Epithelial cell of esophagus (primary cell): ENCODE measurements around the gene ADAM12.

Experiments
- DNase-seq: peaks from one replicate; pipeline ENCODE4 v3.0.0; 2010; ENCODE audit warnings: low read depth
- H3K4me3 ChIP-seq: 2 replicates; pipeline ENCODE4 v1.5.1; 2011; ENCODE audit warnings: mild to moderate bottlenecking, low read length, control low read depth
- TF ChIP-seq, protein P1 (sequence below): IDR thresholded peaks from 2 replicates; pipeline ENCODE4 v1.5.1; 2011; ENCODE audit warnings: low read depth, mild to moderate bottlenecking, low read length, control low read depth, inconsistent platforms; ENCODE audit not compliant: insufficient read depth; ENCODE audit errors: missing control alignments

The ADAM12 gene

GRCh38 chr10:126104767-126105166, 283.5 kb downstream of the ADAM12 start:
- H3K4me3 ChIP-seq: no peak overlapping the region
- DNase-seq: no peak
- TF ChIP-seq, protein P1, sequence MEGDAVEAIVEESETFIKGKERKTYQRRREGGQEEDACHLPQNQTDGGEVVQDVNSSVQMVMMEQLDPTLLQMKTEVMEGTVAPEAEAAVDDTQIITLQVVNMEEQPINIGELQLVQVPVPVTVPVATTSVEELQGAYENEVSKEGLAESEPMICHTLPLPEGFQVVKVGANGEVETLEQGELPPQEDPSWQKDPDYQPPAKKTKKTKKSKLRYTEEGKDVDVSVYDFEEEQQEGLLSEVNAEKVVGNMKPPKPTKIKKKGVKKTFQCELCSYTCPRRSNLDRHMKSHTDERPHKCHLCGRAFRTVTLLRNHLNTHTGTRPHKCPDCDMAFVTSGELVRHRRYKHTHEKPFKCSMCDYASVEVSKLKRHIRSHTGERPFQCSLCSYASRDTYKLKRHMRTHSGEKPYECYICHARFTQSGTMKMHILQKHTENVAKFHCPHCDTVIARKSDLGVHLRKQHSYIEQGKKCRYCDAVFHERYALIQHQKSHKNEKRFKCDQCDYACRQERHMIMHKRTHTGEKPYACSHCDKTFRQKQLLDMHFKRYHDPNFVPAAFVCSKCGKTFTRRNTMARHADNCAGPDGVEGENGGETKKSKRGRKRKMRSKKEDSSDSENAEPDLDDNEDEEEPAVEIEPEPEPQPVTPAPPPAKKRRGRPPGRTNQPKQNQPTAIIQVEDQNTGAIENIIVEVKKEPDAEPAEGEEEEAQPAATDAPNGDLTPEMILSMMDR: no peak

DNA sequence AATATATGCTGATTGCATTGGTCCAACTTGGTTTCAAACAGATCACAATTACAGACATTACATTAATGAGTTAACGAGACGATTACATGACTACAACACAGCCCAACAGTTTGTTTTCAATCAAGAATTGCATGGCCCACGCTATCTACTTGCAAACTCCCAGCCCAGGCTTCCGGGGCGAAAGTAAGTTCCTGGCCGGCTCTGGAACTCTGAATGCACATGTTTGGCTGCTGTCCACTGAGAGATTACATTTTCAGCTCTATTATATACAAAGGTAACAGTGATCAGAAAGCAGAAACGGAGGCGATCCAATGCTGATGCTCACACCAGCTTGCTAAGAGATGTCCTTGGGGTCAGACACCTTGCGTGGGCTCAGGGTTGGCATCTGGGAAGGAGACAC, 285.6 kb downstream of the ADAM12 start:
- DNase-seq: no peak
- no peak overlapping the region for H3K4me3 ChIP-seq
- TF ChIP-seq, protein P1: no peak

DNA sequence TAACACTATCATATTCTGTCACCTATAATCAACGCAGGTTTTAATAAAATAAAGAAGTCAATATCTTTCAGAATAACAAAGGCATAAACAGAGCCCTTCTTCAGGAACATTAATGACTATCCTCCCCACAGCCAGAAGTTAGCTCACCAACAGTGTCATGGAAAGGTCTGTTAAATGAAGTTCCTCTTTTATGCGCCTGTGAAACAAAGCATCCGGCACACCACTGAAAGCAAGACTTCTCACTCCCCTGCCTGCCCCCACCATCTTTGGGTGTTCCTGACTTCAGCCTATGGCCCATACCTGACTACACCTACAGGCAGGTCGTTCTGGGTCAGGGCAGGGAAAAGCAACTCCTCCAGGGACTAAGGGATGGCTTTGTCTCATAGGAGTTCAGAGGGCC, 286.5 kb downstream of the ADAM12 start:
- DNase-seq: no peak
- TF ChIP-seq, protein P1: no peak
- no peak overlapping the region for H3K4me3 ChIP-seq

DNA sequence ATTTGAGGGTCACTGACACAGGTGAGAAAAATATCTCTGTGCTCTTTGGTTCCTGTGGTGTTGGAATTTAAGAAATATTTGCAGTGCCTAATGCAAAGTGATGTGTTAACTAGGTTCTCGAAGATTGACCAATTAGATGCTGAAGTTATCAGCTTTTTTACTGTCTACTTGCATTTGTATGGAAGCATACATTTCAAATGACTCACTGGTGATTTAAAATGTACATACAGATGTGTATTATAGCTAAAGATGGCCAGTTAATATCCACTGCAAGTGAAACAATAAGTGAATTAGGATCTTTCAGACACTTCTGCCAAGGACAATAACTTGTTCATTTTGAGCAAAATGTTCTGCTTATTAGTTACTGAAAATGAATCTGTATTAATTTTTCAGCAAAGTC, 287.0 kb downstream of the ADAM12 start:
- no peak for DNase-seq
- TF ChIP-seq, protein P1: no peak
- no peak overlapping the region for H3K4me3 ChIP-seq

DNA sequence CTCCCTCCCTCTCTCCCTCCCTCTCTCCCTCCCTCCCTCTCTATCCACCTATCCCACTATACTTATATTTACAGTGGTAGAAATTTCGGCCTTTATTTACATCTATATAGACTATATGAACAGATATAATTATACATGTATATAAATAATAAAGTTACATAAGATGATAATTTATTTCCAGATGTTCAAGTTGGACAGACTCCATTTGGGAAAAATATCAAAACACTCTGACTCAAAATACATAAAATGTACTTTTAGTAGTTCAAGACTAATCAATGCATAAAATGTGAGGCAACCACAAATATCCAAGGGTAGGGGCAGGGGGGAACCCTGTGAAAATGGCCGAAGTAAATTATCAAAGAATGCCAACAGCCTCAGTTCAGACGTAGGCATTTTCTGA, 288.9 kb downstream of the ADAM12 start:
- DNase-seq: no peak

DNA sequence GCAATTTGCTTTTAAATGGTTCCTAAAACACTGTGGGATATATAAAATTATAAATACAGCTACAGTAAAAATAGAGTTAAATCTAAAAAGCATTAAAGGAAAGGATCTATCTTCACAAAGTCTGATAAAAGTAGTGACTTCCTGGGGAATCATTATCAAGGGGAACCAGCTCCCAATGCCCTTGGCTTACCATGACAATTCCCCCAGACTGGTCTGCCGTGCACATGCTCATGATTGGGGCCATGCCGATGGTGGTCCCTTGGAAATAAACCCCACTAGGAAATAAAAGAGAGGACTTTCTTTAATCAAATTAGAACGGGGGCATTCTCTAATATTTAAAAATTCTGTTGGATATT, 290.1 kb downstream of the ADAM12 start:
- no peak overlapping the region for H3K4me3 ChIP-seq
- TF ChIP-seq, protein P1: no peak
- no peak for DNase-seq

More for the DNA sequence above, 288.9 kb downstream of the ADAM12 start:
- TF ChIP-seq, protein P1: no peak
- H3K4me3 ChIP-seq: no peak overlapping the region

- H3K4me3 ChIP-seq: no peak overlapping the region
- DNase-seq: no peak
- TF ChIP-seq, protein P1: no peak
Observed at GRCh38 chr10:126097558-126098225, 290.6 kb downstream of the ADAM12 start.
